SK-N-SH treated with all-trans-retinoic acid at 6 μM for 48 hours (cell line): Measurements from ENCODE around the gene ANKRD55.

Source experiments
- ATAC-seq: fragments of 200-7000 bp; cut with Tn5 transposase; 3 replicates; pipeline ENCODE4 v1.9.1; 2020; ENCODE audit warnings: mild to moderate bottlenecking, moderate library complexity
- ARNTL ChIP-seq: fragments of 450-650 bp; formaldehyde crosslinking; IDR thresholded peaks from 2 replicates; pipeline ENCODE4 v1.5.0; 2020; ENCODE audit warnings: low read depth, mild to moderate bottlenecking, moderate library complexity, borderline replicate concordance
- BACH2 ChIP-seq: fragments of 250-450 bp; sonication (Bioruptor Pico); IDR thresholded peaks from 2 replicates; pipeline ENCODE4 v1.9.0; 2021; ENCODE audit warnings: mild to moderate bottlenecking, borderline replicate concordance
- CREB5 ChIP-seq: fragments of 250-450 bp; sonication (Bioruptor Pico); IDR thresholded peaks from 2 replicates; pipeline ENCODE4 v1.5.1; 2020; ENCODE audit warnings: low read depth, mild to moderate bottlenecking, moderate library complexity
- CSDC2 ChIP-seq: fragments of 250-450 bp; sonication (Bioruptor Pico); IDR thresholded peaks from 2 replicates; pipeline ENCODE4 v1.5.0; 2020; ENCODE audit warnings: mild to moderate bottlenecking, moderate library complexity
- ESRRG ChIP-seq: fragments of 250-450 bp; sonication (Bioruptor Pico); IDR thresholded peaks from 2 replicates; pipeline ENCODE4 v1.6.1; 2021; ENCODE audit warnings: mild to moderate bottlenecking
- GLIS3 ChIP-seq: fragments of 250-450 bp; sonication (Bioruptor Pico); IDR thresholded peaks from 2 replicates; pipeline ENCODE4 v1.5.0; 2020; ENCODE audit warnings: mild to moderate bottlenecking, moderate library complexity
- ISL1 ChIP-seq: fragments of 250-450 bp; sonication (Bioruptor Pico); IDR thresholded peaks from 2 replicates; pipeline ENCODE4 v2.1.2; 2022; ENCODE audit warnings: mild to moderate bottlenecking, moderate library complexity
- OSR1 ChIP-seq: fragments of 250-450 bp; sonication (Bioruptor Pico); IDR thresholded peaks from 2 replicates; pipeline ENCODE4 v1.8.0; 2022; ENCODE audit warnings: moderate library complexity, mild to moderate bottlenecking, inconsistent platforms
- PATZ1 ChIP-seq: fragments of 250-450 bp; sonication (Bioruptor Pico); IDR thresholded peaks from 2 replicates; pipeline ENCODE4 v1.8.0; 2020; ENCODE audit warnings: mild to moderate bottlenecking, moderate library complexity, borderline replicate concordance
- POU6F1 ChIP-seq: fragments of 250-450 bp; sonication (Bioruptor Pico); IDR thresholded peaks from 2 replicates; pipeline ENCODE4 v1.8.0; 2021; ENCODE audit warnings: low read depth, mild to moderate bottlenecking, moderate library complexity, borderline replicate concordance
- PPARA ChIP-seq: fragments of 250-450 bp; sonication (Bioruptor Pico); IDR thresholded peaks from 2 replicates; pipeline ENCODE4 v1.5.0; 2020; ENCODE audit warnings: mild to moderate bottlenecking, borderline replicate concordance
- RARB ChIP-seq: fragments of 250-450 bp; sonication (Bioruptor Pico); IDR thresholded peaks from 2 replicates; pipeline ENCODE4 v1.8.0; 2021; ENCODE audit warnings: mild to moderate bottlenecking, moderate library complexity
- SNAI2 ChIP-seq: fragments of 250-450 bp; sonication (Bioruptor Pico); IDR thresholded peaks from 2 replicates; pipeline ENCODE4 v1.5.0; 2020; ENCODE audit warnings: mild to moderate bottlenecking, moderate library complexity
- TCF4 ChIP-seq: fragments of 250-450 bp; sonication (Bioruptor Pico); IDR thresholded peaks from 2 replicates; pipeline ENCODE4 v1.8.0; 2021; ENCODE audit warnings: mild to moderate bottlenecking, moderate library complexity, borderline replicate concordance
- TOX ChIP-seq: fragments of 250-450 bp; sonication (Bioruptor Pico); IDR thresholded peaks from 2 replicates; pipeline ENCODE4 v1.8.0; 2021; ENCODE audit warnings: mild to moderate bottlenecking, moderate library complexity, borderline replicate concordance
- ZFP3 ChIP-seq: fragments of 250-450 bp; sonication (Bioruptor Pico); IDR thresholded peaks from 2 replicates; pipeline ENCODE4 v1.5.0; 2020; ENCODE audit warnings: mild to moderate bottlenecking, moderate library complexity
- ZFP30 ChIP-seq: fragments of 450-650 bp; formaldehyde crosslinking; IDR thresholded peaks from 2 replicates; pipeline ENCODE4 v1.5.0; 2022; ENCODE audit warnings: mild to moderate bottlenecking, moderate library complexity
- ZNF70 ChIP-seq: fragments of 450-650 bp; formaldehyde crosslinking; IDR thresholded peaks from 2 replicates; pipeline ENCODE4 v1.5.0; 2020; ENCODE audit warnings: mild to moderate bottlenecking, moderate library complexity

Gene ANKRD55

GRCh38 chr5:56233230-56233629 is at the start of gene ANKRD55:
Gene ANKRD55 (minus strand): TSS chr5:56233330. CDS start chr5:56232913, 417 bp downstream.
- no peak for TF ChIP-seq POU6F1
- no peak for TF ChIP-seq OSR1
- TF ChIP-seq CSDC2 (CRISPR knock-in tag) = no peak
- TF ChIP-seq TOX (CRISPR knock-in tag) = no peak
- no peak for TF ChIP-seq ARNTL (CRISPR knock-in tag)
- TF ChIP-seq PATZ1 = no peak
- no peak for TF ChIP-seq BACH2 (CRISPR knock-in tag)
- TF ChIP-seq ISL1 (CRISPR knock-in tag) = no peak
- no peak for TF ChIP-seq ZNF70 (CRISPR knock-in tag)
- ATAC-seq = peak; percentile 67; the same call in 2 of the 3 replicates

- ATAC-seq = no peak
- no peak for TF ChIP-seq ZFP3
Measured at GRCh38 chr5:56282216-56282615, 49.1 kb upstream of the ANKRD55 start.

GRCh38 chr5:56281489-56282165 is 48.5 kb upstream of the ANKRD55 start:
- no peak for ATAC-seq

GRCh38 chr5:56279979-56280378 is 46.8 kb upstream of the ANKRD55 start:
- ATAC-seq = peak; percentile 56
- TF ChIP-seq TCF4 (no peak), CREB5 (0 out of 2 replicates have a peak, but pooled peaks have one; percentile 29), ESRRG (CRISPR knock-in tag) (no peak), ISL1 (CRISPR knock-in tag) (peak; percentile 75)
- TF ChIP-seq, all 23 proteins: peak for 2

More at GRCh38 chr5:56281489-56282165, 48.5 kb upstream of the ANKRD55 start:
- TF ChIP-seq CREB5 (no peak), ZFP3 (no peak), BACH2 (CRISPR knock-in tag) (no peak), PATZ1 (no peak), TCF4 (no peak), CSDC2 (CRISPR knock-in tag) (no peak), ZNF70 (CRISPR knock-in tag) (no peak), ISL1 (CRISPR knock-in tag) (no peak), GLIS3 (no peak), RARB (CRISPR knock-in tag) (no peak), TOX (CRISPR knock-in tag) (no peak), OSR1 (no peak)

GRCh38 chr5:56279291-56279690 is 46.2 kb upstream of the ANKRD55 start:
- peak; percentile 6; the same call in 2 of the 3 replicates for ATAC-seq
- no peak for TF ChIP-seq GLIS3
- TF ChIP-seq CREB5 = no peak
- no peak for TF ChIP-seq BACH2 (CRISPR knock-in tag)
- TF ChIP-seq PATZ1 = no peak
- TF ChIP-seq POU6F1 = no peak
- no peak for TF ChIP-seq TOX (CRISPR knock-in tag)
- TF ChIP-seq RARB (CRISPR knock-in tag) = no peak
- TF ChIP-seq ZFP30 = no peak
- no peak for TF ChIP-seq ISL1 (CRISPR knock-in tag)
- TF ChIP-seq SNAI2 = no peak
- TF ChIP-seq TCF4 = no peak
- no peak for TF ChIP-seq CSDC2 (CRISPR knock-in tag)
- TF ChIP-seq PPARA = no peak
